NCI-H345 treated with DMSO at 0.1 percent for 48 hours (cell line): Measurements from ENCODE around the gene KRT74.

Experiments
- DNase-seq: peaks from one replicate; lab custom pipeline; 2025; ENCODE audit not compliant: unreplicated experiment; lab: John Stamatoyannopoulos, UW

The KRT74 gene

DNA sequence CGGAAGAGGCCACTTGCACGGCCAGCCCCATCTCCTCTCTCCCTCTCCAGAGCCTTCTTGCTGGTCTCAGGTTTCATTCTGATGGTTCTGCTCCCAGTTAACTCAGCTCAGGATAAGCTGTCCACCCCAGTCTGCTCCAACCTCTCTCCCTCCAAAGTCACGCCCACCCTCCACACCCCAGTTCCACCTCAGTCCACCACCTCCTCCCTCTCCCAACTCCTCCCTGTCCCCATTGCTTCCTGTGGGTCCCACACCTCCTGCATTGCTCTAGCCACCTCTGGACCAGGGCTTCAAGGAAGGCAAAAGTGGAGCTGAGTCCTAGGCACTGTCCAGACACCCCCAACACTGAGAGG, 33.8 kb downstream of the KRT74 start:
- DNase-seq = no peak

DNA sequence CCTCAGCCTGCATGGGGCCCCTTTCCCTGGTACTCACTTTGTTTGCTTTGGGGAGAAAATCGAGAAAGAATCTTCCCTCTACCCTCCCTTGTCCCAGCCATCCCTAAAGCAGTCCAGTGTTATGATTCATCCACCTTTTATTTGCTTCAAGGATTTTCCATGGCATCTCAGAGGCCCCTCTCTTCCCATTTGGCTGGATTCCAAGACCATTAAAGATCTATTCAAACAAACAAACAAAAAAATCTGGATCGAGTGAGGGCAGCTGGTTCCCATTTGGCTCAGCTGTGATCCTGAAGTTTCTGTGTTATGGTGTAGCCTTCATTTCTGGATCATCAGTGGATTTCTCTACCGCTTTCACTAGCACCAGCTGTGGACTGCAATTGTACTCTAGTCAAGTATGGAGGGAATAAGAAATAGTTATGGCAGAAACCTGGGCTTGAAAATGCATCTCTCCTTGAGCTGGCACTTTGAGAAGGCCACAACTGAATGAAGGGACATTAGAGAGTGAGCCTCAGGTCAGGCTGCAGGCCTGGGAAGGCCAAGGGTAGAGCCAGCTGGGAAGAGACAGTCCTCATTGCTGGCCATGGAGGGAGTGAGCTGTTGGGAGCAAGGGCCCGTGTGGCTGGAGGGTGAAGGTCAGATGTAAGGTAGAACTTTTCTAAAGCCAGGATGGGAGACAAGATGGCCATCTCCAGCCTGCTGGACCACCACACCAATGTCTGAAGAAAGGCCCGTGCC, 34.4 kb downstream of the KRT74 start:
- peak; percentile 71 for DNase-seq

DNA sequence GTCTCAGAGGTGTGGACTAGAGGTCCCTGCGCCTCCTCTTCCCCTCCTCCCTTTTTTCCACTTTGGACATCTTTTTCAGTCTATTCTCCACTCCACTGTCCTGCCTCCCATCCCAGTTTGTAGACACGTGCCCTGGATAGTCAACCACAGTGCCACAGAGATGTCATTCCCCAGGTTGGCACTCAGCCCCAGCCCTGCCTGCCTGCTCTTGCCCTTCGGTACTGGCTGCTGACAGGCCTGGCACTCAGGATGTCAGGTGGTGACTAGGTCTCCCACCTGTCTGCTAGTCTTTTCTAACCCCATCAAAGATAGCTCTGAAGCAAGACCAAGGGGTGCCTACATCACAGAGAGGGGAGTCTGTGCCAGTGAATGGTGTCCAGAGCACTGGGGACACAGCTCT, 36.5 kb downstream of the KRT74 start:
- no peak for DNase-seq

DNA sequence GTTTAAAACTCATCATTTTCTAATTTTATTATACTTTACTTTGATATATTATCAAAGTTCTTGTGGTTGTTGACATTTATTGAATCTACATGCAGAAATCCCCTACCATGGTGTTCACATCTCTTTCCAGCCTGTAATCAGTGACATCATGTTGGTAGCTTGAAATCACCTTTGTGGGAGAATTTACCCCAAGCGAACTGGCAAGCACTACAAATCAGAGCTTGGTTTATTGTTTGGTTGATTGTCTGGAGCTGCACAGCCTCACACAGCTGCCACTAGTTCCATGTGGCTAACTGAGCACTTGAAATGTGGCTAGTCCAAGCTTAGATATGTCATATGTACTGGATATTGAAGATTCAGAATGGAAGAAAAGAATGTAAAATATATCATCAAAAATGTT, 38.1 kb downstream of the KRT74 start:
- no peak for DNase-seq

DNA sequence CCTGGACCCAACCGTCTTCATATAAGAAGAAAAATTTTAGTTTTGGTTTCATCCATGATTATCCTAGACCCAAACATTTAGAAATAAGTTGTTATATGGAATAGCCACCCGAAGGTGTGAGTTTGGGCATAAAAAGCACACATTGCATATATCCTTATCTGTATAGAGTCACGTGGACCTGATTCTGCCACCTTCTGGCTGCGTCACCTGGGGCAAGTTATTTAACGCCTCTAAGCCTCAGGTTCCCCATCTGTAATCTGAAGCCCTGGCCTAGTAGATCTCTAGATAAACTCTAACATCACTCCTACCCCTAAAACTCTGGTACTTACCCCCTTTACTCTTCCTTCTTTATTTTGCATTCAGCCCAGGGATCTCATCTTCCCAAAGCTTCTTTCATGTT, 39.2 kb downstream of the KRT74 start:
- no peak for DNase-seq

DNA sequence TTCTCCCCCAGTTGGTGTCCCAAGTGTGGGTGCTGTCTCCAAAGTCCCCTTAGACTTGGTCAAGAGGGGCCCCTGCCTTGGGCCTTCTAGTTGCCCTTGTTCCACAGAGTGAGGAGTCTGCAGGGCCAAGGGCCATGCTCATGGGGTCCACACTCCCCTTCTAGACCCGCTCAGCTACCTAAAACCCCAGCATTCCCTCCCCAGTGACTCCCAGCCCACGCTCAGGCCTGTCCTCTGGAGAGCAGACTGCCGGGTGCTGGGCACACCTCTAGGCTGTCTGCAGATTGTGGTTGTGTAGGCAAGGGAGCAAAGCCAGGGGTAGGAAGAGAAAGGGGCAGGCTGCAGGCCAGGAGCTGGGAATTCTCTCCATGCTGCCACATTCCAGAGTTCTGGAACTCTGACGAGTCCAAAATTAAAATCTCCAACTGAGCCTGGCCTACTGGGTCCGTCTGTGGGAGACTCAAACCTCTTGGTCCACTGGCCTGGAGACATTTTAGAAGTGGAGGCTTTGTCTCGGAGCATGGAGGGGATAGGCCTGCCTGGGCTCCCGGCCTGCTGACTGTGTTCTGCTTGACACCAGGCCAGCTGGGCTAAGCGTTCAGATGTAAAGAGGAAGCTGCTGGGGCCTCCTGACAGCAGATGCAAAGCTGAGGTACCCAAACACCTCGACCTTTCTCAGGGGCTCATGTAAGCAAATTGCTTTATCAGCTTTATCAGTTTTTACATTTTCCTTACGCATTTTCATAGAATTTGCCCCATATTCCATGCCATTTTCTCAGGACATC, 39.8 kb downstream of the KRT74 start:
- DNase-seq = no peak

DNA sequence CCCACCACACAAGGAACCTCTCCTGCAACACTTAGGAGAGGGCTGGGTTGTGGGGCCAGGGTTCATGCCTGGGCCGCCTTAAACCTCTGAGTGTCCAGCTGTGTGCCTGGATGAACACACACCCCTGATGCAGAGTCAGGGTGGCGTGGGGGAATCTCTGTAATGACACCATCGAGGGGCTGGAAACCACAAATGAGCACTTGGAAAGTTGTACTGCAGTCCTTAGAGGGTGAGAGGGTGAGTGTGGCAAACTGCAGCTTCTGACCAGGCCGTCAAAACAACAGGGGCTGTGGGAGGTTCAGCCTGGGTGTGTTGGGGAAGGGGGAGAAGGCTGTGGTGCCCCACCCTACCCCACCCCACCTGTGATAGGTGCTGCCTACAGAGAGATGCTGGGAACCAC, 41.0 kb downstream of the KRT74 start:
- DNase-seq = no peak

DNA sequence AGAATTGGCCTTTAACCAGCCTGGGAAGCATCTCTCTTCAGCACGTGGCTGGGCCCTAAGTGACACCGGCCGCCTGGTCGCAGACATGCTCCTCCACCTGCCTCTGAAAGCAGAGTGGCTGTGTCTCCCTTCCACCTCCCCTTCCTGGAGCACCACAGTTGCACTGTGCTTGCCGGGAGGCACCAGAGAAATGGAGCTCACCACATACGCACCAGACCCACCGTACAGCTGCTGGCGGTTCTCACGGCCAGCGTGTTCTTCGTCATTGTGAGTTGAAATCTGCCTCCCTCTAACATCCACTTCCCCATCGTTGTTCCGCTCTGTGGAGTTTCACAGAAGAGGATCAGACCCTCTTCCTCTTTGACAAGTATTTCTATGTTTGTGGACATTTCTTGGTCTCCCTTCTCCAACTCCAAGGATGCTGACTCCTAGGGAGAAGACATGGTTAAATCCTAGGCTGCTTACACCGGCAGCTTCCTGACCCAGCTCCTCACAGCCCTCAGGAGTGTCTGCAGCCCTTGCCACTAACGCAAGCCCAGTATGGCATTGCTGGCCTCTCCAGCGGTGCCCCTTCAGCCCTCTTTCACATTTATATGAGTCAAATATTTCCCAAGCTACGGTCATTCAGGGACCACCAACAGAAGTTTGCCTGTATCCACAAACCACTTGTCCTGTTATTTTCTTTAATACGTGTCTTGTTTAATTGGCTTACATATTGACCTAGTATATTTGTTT, 41.9 kb downstream of the KRT74 start:
- no peak for DNase-seq

DNA sequence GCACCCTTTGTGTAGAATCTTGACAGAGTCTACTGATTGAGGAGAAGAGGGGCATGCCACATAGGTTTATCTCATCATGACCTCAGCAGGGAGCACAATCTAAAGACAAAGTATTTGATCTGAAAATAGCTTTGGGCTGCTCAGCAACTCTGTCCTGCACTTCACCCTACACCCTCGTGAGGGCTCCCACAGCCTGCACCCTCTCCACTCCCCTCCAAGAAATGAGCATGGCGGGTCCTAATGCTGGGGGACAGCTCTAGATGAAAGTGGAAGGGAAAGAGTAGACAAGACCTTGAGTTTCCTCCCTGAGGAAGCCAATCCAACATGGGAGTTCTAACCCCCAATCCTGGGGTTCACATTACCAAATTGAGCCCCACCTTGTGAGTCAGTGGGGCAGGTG, 42.7 kb downstream of the KRT74 start:
- DNase-seq = no peak

DNA sequence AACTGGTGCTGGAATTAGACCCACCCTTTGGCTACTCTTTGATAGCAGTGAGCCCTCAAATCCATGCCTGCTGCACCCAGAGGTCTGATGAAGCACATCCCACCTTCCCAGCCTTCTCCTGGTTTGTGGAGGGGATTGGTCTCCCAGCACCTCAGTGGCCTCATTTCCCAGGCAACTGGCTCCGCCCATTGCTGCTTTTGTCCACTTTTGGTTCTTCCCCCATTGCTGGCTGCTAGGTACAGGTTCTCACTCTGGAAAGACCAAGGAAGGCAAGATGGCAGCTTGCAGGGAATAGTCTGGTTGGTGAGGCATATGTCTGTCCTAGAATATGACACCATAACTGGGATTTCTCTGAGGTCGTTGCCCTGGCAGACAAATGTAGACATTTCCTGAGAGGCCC, 43.3 kb downstream of the KRT74 start:
- no peak for DNase-seq

DNA sequence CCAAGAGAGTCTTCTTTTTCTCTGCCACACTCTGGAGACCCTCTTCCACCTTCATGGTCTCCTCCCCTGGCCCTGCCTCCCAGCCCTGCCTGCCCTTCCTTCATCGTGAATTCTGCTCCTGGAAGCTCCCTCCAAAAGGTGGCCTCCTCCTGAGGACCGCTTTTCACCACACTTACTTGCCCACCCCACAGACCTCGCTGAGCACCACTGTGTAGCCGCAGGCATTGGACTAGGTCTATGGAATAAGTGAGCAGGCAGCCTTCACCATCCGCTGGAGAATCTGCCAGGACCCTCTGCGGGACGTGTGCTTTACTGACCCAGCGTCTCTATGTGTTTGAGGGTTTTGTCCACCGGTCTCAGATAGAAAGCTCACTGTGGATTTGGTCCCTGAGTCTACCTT, 43.8 kb downstream of the KRT74 start:
- DNase-seq = no peak

DNA sequence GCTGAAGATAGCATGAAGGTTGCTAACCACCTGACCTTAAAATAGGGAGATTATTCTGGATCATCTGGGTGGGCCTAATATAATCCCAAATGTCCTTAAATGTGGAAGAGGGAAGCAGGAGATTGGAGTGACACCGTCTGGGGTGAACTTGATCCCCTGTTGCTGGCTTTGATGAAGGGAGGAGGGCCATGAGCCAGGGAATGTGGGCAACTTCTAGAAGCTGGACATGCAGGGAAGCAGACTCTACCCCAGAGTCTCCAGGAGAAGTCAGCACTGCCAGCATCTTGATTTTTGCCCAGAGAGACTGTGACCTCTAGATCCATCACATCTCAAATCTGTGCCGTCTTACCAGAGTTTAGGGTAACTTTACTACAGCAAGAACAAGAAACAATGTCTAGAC, 44.2 kb downstream of the KRT74 start:
- DNase-seq = no peak

DNA sequence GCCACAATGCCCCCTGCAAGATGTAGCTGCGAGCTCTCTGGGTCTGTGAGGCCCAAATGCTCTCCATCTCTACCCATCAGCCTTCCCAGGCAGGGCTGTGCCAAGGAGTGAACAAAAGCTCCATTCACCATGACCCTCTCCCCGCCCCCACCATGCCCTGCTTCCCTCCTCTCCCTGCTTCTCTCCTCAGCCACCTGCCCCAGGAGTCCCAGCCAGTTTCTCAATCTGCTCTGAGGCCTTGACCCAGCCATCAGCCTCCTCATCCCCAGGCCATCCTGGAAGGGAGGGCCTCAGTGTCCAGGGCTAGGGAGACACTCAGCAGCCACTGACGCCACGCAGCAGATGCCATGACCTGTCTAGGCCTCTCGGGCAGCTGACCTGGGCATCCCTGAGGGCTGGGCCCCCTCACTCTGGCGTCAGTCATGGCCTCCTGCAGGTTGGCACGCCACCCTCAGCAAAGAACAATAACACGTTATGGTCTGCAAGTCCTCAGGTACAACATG, 45.0 kb downstream of the KRT74 start:
- no peak for DNase-seq

DNA sequence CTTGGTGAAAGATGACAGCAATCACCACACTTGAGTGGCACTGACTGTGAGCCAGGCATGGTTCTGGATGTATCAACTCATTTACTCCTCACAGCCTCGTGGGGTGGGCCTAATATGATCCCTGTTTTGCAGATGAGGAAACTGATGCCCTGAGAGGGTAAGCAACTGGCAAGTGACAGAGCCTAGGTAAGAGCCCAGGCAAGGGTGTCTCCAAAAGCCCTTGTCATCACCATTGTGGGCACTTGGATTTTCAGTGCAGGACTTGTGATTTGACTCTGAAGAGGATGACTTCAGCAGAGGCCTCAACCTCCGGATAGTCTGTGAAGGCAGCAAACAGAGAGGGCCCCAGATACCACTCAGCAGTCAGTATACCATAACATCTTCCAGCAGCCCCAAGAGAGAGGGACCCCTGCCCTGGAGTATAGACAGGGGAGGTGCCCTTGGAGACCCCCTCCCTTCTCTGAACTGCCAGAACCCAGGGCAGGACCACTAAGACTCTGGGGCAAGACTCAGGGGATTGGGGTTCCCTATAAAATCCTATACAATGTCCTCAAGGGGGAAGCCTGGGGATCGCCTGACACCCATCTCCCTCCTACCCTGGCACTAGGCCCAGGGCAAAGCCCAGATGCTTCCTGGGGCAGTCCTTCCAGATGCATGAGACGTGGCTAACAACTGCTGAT, 46.4 kb downstream of the KRT74 start:
- no peak for DNase-seq

DNA sequence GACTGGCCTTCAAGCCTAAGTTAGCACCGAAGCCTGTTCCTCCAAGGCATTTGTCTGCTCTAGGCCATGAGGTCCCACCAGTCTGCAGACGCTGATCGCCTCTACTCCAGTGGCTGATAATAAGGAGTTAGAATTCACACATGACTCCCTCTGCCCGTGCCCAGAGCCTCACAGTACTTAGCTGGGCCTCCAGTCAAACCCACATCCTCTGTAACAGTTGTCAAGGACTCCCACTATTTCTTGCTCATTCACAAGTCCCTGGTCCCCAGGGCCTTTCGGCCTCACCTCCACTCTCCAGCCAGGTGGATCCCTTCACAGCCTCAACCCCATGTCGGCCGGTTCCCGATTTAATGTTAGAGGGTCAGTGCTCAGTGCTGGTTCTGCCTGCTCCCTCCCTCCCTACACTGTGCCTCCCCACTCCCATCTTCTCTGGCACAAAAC, 47.1 kb downstream of the KRT74 start:
- DNase-seq = no peak

DNA sequence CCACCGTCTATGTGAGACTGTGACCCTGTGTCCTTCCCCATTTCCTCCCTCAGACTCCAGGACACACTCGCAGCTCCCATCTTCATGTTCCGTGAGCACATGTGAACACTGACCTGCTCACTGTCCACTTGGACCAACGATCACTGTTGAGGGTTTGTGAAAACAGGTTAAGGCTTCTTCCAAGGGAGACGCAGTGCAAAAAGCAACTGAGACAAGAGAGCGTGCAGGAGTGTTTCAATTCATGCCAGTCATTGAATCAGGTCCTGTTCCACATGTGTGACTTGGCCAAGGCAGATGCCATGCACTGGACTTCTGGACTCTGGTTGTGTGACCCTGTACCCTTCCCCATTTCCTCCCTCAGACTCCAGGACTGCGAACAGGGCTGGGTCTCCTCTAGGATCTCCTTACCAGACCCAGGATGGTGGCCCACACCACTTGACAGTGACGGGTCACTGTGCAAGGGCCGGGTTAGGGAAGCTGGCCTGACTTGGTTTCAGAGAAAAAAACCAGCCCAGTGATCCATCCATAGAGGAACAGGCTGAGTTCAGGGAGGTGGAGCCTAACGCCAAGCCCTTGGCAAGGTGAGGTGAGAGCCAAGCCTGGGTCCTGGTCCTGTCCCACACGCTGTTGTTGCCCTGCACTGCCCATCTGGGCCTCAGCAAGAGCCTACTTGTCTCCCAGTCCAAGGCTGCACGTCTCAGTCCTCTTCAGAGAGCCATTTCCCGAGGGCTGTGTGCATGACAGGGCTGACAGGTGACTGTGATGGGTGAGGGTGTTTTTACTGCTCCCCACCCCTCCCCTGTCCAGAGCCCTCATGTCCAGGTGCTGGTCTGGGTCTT, 47.8 kb downstream of the KRT74 start:
- DNase-seq = no peak

DNA sequence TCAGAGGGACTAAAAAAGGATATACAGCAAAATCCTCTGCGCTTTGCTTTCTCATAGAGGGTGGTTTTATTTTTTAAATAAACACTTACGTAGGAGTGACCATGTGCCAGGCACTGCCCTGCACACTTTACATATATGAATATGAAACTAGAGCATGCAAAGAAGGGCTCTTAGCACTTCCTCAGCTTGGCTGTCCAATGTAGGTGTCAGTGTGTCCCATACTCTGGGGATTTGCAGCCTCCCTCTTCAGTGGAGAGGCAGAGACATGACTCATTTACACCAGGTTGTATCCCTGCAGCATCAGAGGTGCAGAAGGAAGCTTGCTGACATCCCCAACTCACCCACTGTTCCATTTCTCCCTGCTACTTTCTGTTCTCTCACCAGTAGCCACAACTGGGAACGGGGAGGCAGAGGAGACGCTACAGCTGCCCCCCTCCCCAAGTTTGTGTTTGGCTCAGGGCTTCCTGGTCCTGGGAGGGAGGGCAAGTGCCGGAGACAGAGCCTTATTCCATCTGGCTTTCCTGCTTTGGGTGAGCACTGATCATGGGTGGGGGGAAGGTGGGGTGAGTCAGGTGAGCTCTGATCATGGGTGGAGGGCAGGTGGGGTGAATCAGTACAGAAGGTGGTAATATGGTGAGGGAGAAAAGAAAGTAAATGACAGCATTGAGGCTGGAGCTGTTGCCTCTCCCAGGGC, 48.6 kb downstream of the KRT74 start:
- DNase-seq = no peak

DNA sequence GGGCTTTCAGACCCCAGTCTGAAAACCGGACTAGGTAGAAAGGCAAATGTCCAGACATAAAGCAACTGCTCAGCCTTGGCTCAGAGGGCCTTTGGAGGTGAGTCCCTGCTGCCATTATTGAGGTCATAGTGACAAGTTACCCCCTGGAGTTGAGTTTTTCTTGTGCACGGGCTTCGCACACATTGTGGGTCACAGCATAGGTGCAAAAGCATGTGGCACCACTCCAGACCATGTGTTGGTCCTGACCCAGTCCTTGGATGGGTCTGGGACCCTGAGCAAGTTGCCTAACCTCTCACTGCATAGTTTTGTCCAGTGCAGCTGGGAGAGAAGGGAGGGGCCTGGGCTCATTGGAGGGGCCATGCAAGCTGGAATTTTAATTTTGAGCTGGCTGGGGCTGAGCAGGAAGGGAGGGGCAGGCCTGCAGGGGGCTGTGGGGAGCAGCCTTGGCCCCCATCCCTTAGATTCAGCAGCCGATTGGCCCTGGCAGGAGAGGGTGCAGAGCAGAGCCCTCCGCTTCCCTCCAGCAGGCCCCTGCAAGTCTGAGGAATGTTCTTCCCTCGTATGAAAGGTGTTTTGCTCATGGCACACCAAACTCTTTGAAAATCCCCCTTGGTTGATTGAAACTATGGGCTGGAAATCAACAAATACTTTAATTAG, 49.3 kb downstream of the KRT74 start:
- DNase-seq = no peak

DNA sequence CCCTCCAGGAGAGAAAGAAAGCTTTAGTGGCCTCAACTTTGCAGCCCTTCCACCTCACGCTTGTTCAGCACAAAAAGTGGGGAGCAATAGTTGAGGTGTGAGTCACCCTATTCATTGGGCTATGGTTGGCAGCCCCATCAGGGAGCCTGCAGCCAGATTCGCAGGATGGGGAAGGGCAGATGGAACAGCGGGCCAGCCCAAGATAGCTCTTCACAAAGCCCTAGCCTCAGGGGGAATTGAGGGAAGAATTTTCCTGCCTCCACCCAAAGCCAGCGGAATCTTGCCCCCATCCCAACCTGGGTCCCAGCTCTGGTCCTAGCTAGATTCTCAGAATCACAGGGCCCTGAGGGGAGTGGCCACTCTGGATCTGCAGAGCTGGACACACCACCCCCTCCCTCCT, 49.8 kb downstream of the KRT74 start:
- no peak for DNase-seq
